GM10847 (cell line): Measurements from ENCODE around the gene GZMM.

Experiments used
- POLR2A ChIP-seq: IDR thresholded peaks from 2 replicates; pipeline ENCODE4 v1.6.1; 2011; ENCODE audit not compliant: insufficient read length; ENCODE audit errors: extremely low read depth

The GZMM gene

GRCh38 chr19:591099-591958 lies 47.5 kb downstream of the GZMM start:
- TF ChIP-seq POLR2A: no peak

- TF ChIP-seq POLR2A: no peak
Measured at GRCh38 chr19:592101-592500, 48.2 kb downstream of the GZMM start.

DNA sequence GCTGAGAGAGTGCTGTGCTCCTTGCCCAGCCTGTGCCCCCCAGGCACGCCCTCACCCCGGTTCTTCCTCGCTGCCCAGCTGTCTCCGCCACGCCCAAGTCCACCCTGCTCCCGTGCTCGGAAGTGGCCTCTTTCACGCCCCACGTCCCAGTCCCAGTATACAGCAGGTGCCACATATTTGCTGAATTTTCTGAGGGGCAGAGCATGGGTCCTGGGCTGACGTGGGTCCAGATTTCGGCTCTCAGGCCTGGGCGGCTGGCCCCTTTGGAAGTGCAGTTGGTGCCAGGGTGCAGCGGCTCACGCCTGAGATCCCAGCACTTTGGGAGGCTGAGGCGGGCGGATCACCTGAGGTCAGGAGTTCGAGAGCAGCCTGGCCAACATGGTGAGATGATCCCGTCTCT lies 49.2 kb downstream of the GZMM start:
- TF ChIP-seq POLR2A: no peak

DNA sequence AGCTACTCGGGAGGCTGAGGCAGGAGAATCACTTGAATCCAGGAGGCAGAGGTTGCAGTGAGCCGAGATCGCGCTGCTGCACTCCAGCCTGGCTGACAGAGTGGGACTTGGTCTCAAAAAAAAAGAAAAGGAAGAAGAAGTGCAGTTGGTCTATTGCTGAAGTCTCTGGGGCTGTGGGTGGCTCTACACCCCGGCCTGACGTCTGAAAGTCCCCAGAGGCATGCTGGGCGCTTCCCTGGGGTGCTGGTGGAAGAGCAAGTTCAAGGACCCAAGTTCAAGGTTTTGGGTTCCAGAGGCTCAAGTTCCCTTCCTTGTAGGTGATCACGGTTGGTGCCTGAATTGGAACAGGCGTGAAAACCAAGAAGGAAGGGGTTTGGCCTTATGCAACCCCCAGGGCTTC lies 49.7 kb downstream of the GZMM start:
- TF ChIP-seq POLR2A: no peak

- TF ChIP-seq POLR2A: no peak
Measured at GRCh38 chr19:594265-594870, 50.5 kb downstream of the GZMM start.

DNA sequence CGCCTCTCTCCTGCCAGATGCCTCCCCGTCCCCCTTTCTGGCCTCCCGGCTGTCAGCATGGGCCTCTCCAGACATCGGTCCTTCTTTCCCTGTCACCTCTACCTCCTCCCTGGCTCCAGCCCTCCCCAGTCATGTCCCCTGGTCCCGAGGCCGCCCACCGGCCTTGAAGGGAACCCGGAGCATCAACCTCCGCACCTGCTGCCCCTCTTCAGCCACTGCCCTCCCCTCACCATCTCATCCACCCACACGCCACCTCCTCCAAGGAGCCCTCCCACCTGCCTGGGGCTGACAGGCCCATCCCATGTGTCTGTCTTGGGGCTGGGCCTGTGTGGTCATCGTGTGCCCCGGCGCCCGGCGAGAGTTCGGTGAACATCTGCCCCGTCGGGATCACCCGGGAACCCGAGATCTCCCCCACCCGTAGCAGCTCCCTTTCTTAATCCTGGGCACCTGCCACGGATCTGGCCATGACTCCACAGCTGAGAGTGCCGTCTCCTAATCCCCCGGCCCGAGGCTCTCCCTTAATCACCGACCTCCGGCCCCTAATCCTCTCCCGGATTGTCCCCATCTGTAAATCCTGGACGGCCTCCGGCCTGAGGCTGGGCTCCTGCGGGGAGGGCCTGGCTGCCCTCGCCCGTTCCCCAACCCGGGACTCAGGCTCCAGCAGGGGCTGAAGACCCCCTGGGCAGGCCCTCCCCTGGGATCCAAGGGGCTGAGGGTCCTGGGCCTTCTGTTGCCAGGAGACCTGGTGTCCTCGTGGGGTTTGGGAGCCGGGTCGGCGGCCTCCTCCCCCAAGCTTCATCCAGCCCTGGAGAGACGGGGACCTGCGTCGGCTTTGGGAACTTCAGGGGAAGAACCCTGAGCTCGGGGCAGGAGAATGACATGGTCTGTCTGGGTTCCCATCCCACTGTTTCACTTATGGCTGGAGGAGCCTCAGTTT lies 51.7 kb downstream of the GZMM start:
- TF ChIP-seq POLR2A: no peak

DNA sequence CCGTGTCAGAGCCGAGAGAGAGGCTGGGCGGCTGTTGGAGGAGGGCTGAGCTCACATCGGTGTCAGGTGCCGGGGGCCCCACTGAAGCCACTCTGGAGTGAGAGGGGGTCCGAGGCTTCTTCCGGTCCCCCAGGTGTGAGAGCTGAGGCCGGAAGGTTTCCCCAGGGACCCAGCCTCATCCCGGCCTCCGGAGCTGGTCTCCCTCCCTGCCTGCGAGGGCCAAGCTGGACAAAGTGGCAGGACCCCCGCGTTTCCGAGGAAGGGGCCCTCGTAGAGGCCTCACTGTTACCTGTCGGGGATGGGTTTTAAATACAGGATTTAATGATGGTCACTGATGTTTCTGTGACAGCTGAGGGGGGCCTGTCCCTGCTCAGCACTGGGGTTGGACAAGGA lies 52.4 kb downstream of the GZMM start:
- no peak for TF ChIP-seq POLR2A

GRCh38 chr19:597406-598315 lies 53.8 kb downstream of the GZMM start:
- no peak for TF ChIP-seq POLR2A
